Thyroid gland (tissue), 4 donors: Measurements from ENCODE around the gene HEPHL1. TPM values are rescaled to one million over a fixed set of nuclear protein-coding genes. Genes with fewer than 3 reads are reported as not detected.

Experiments
- DNase-seq, 2 donors: peaks; one replicate each; pipeline ENCODE4 v3.0.0-alpha.2; 2019
- H3K27ac ChIP-seq, 3 donors: fragments of 200-600 bp; sonication (generic); 1 replicate in 2 of 3; 2 replicates in 1 of 3; pipeline ENCODE4 v1.5.1; 2016 to 2019; ENCODE audit warnings: mild to moderate bottlenecking in 1 of 3, moderate library complexity in 1 of 3
- H3K27me3 ChIP-seq: fragments of 200-600 bp; sonication (generic); one replicate; pipeline ENCODE4 v1.5.1; 2019
- H3K36me3 ChIP-seq, 2 donors: fragments of 200-600 bp; sonication (generic); one replicate each; pipeline ENCODE4 v1.5.1; 2016 to 2019
- H3K4me1 ChIP-seq, 2 donors: fragments of 200-600 bp; sonication (generic); one replicate each; pipeline ENCODE4 v1.5.1; 2017 to 2019
- H3K4me3 ChIP-seq, 3 donors: fragments of 200-600 bp; sonication (generic); replicated peaks in 1 of 3; 1 replicate in 2 of 3; 2 replicates in 1 of 3; pipeline ENCODE4 v1.5.1; 2016; ENCODE audit warnings: mild to moderate bottlenecking in 1 of 3
- H3K9me3 ChIP-seq: fragments of 200-600 bp; sonication (generic); one replicate; pipeline ENCODE4 v1.5.1; 2017
- POLR2A ChIP-seq, 2 donors: fragments of 450-650 bp; IDR thresholded peaks; one replicate each; pipeline ENCODE4 v1.6.1; 2017; ENCODE audit warnings: antibody characterized with exemption in 2 of 2, mild to moderate bottlenecking in 2 of 2, moderate library complexity in 1 of 2
- WGBS, 2 donors: methylation state at CpG; one replicate each; pipeline ENCODE4 v1.1.5; 2017; 5-methylcytosine and 5-hydroxymethylcytosine counted together
- intact Hi-C: fragments of 100-400 bp; cut with DNase I; formaldehyde crosslinking; loops from one replicate; pipeline ENCODE4 v1.15.1; 2023
- total RNA-seq, 4 donors: library from RNA; depleted of rRNA; stranded (reverse); fragments of >200 nt; gene quantifications; one replicate each; pipeline ENCODE4 v1.2.3, GENCODE V29; 2016
- TF ChIP-seq, protein P1 (sequence below), 6 experiments: fragments of 200-600 bp in 3 of 6; fragments of 450-650 bp in 3 of 6; sonication (generic) in 3 of 6; IDR thresholded peaks; one replicate each; pipeline ENCODE4 v1.5.1; 2016 to 2019; ENCODE audit warnings: antibody characterized with exemption in 6 of 6, mild to moderate bottlenecking in 2 of 6, inconsistent platforms in 1 of 6, moderate library complexity in 1 of 6

The HEPHL1 gene
- total RNA-seq, 4 donors from 2014 or later: 0.21 to 0.24 TPM; not detected in 2

DNA sequence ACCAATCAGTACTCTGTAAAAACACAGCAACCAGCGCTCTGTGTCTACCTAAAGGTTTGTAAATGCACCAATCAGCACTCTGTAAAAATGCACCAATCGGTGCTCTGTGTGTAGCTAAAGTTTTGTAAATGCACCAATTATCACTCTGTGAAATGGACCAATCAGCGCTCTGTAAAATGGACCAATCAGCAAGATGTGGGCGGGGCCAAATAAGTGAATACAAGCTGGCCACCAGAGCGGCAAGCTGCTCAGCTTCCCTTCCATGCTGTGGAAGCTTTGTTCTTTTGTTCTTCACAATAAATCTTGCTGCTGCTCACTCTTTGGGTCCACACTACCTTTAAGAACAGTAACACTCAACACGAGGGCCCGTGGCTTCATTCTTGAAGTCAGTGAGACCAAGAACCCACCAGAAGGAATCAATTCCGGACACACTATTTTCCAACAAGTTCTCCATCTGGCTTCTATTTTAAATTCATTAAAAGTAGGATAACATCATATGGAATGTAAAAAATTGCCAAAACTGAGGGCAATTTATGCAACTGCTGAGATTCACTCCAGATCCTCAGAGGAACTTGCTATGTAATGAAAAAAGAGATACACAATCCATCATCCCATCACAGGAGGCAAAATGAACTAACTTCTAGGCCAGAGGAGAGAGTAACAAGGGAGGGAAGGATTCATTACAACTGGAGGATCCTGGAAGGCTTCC is 104.4 kb downstream of the HEPHL1 start:
- 84 to 88% methylated on average over 7 to 8 of the region's 8 CpGs for WGBS, 2 donors
- no peak for TF ChIP-seq POLR2A (IDR thresholded peaks at IDR 0.05)
- TF ChIP-seq, protein P1, sequence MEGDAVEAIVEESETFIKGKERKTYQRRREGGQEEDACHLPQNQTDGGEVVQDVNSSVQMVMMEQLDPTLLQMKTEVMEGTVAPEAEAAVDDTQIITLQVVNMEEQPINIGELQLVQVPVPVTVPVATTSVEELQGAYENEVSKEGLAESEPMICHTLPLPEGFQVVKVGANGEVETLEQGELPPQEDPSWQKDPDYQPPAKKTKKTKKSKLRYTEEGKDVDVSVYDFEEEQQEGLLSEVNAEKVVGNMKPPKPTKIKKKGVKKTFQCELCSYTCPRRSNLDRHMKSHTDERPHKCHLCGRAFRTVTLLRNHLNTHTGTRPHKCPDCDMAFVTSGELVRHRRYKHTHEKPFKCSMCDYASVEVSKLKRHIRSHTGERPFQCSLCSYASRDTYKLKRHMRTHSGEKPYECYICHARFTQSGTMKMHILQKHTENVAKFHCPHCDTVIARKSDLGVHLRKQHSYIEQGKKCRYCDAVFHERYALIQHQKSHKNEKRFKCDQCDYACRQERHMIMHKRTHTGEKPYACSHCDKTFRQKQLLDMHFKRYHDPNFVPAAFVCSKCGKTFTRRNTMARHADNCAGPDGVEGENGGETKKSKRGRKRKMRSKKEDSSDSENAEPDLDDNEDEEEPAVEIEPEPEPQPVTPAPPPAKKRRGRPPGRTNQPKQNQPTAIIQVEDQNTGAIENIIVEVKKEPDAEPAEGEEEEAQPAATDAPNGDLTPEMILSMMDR (IDR thresholded peaks at IDR 0.05): no peak

DNA sequence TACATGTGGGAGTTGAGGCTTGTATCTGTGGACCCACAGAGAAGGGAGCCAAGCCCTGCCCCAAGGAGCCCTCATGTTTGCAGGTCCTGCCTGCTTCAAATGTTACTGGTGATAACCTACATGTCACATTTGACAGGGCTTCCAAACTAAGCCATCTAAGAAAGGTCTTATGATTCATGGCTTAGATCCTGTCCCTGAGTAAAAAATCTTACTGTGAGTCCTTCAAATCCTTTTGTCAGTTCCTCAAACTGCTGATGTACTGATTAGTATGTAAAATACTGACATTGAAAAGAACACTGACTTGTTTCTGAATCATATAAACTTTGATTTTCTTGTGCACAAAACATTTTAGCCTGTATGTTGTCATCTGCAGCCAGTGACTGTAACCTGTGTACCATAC is 106.5 kb downstream of the HEPHL1 start:
- H3K27ac ChIP-seq: peak overlapping the region in 2 of 3 donors; percentile 97
- H3K9me3 ChIP-seq: no peaks in the 10 kb centered on the region
- no peak for DNase-seq
- H3K4me3 ChIP-seq: no peak overlapping the region
- peaks cover 32 to 35% of the 10 kb centered on the region in 2 donors for H3K4me1 ChIP-seq
- H3K27me3 ChIP-seq: no peaks in the 10 kb centered on the region
- TF ChIP-seq, protein P1 (IDR thresholded peaks at IDR 0.05): no peak
- TF ChIP-seq POLR2A (IDR thresholded peaks at IDR 0.05): no peak
- intact Hi-C loops: no loop called here
- H3K36me3 ChIP-seq: no peaks in the 10 kb centered on the region

More for the DNA sequence above, 104.4 kb downstream of the HEPHL1 start:
- no peak for DNase-seq
- intact Hi-C loops: no loop called here
- H3K4me1 ChIP-seq: peaks cover 18 to 22% of the 10 kb centered on the region in 2 donors
- H3K9me3 ChIP-seq: no peaks in the 10 kb centered on the region
- H3K27me3 ChIP-seq: no peaks in the 10 kb centered on the region
- no peaks in the 10 kb centered on the region for H3K36me3 ChIP-seq
- H3K27ac ChIP-seq: no peak overlapping the region
- no peak overlapping the region for H3K4me3 ChIP-seq

GRCh38 chr11:94128291-94128745 is 107.2 kb downstream of the HEPHL1 start:
- intact Hi-C loops: no loop called here
- DNase-seq: peak in 1 of 2 donors; percentile 54
- Histone ChIP-seq H3K4me3 (peak overlapping the region; percentile 2 to 82 (median 82)), H3K4me1 (peaks cover 32 to 35% of the 10 kb centered on the region in 2 donors), H3K27me3 (no peaks in the 10 kb centered on the region), H3K9me3 (no peaks in the 10 kb centered on the region), H3K27ac (peak overlapping the region; percentile 94 to 97 (median 97)), H3K36me3 (no peaks in the 10 kb centered on the region)
- WGBS, 2 donors: 0 to 1% methylated on average over 23 of the region's 23 CpGs
- TF ChIP-seq POLR2A (IDR thresholded peaks at IDR 0.05): no peak
- TF ChIP-seq, protein P1 (IDR thresholded peaks at IDR 0.05): no peak

- peak within 1 kb of the TSS; percentile 2 to 82 (median 82) for H3K4me3 ChIP-seq
- intact Hi-C loops: no loop called here
- no peaks in the 10 kb centered on the region for H3K36me3 ChIP-seq
- 1% methylated on average over 20 to 40 of the region's 92 CpGs for WGBS, 2 donors
- peak; percentile 72 to 88 for TF ChIP-seq POLR2A (IDR thresholded peaks at IDR 0.05)
- TF ChIP-seq, protein P1 (IDR thresholded peaks at IDR 0.05): no peak
- H3K27ac ChIP-seq: peak within 1 kb of the TSS; percentile 94 to 97 (median 97)
- no peaks in the 10 kb centered on the region for H3K9me3 ChIP-seq
- H3K27me3 ChIP-seq: no peaks in the 10 kb centered on the region
- peaks cover 32 to 35% of the 10 kb centered on the region in 2 donors for H3K4me1 ChIP-seq
- DNase-seq: peak; percentile 87 to 88
Observed at GRCh38 chr11:94128746-94129511, 107.8 kb downstream of the HEPHL1 start, which contains the start of gene PANX1. Gene PANX1, plus strand, starts transcription at chr11:94128841. Its CDS starts 472 bp downstream, at chr11:94129313.
